SK-N-SH (cell line): ENCODE results near the gene SLC34A1. TPM values are rescaled to one million over a fixed set of nuclear protein-coding genes. Genes with fewer than 3 reads are reported as not detected.

Experiments used
- CTCF ChIA-PET: fragments of 300-600, 350-600 bp; formaldehyde crosslinking; extraction: SDS; loops from one replicate; lab custom pipeline; 2021; lab: Yijun Ruan, JAX
- POLR2A ChIA-PET: fragments of 350-600 bp; sonication (Branson Sonifier 250); formaldehyde crosslinking; extraction: SDS; loops from one replicate; lab custom pipeline; 2020; ENCODE audit warnings: antibody characterized with exemption, inconsistent platforms; lab: Yijun Ruan, JAX
- DNase-seq: peaks from one replicate; pipeline ENCODE4 v3.0.0; 2012
- H2AFZ ChIP-seq: fragments of 200-600 bp; sonication (generic); 2 replicates; pipeline ENCODE4 v1.8.1; 2016; ENCODE audit warnings: antibody characterized with exemption, mild to moderate bottlenecking, low read depth
- H3F3A ChIP-seq: fragments of 200-600 bp; sonication (generic); replicated peaks from 2 replicates; pipeline ENCODE3; 2016; ENCODE audit warnings: antibody characterized with exemption, mild to moderate bottlenecking; ENCODE audit not compliant: insufficient read depth
- H3K27ac ChIP-seq, 2 experiments: fragments of 200-500 bp in 1 of 2; fragments of 200-600 bp in 1 of 2; sonication (Bioruptor generic) in 1 of 2; sonication (generic), shearing (Covaris generic) in 1 of 2; 2 replicates each; pipeline versions ENCODE4 v1.5.1 to v1.6.1; 2014 to 2016; ENCODE audit warnings: low read depth in 2 of 2, inconsistent platforms in 1 of 2, low read length in 1 of 2, mild to moderate bottlenecking in 1 of 2, mixed read lengths in 1 of 2
- H3K27me3 ChIP-seq: fragments of 200-600 bp; sonication (generic), shearing (Covaris generic); 2 replicates; pipeline ENCODE4 v1.6.1; 2016; ENCODE audit warnings: mixed run types; ENCODE audit not compliant: insufficient read depth
- H3K36me3 ChIP-seq, 2 experiments: fragments of 200-500 bp in 1 of 2; fragments of 200-600 bp in 1 of 2; sonication (Bioruptor generic) in 1 of 2; sonication (generic) in 1 of 2; replicated peaks in 1 of 2; 2 replicates each; pipeline versions ENCODE3 to v1.5.1; 2014 to 2016; ENCODE audit warnings: low read length in 1 of 2, mild to moderate bottlenecking in 1 of 2; ENCODE audit not compliant: insufficient read depth in 2 of 2, control insufficient read depth in 1 of 2
- H3K4me1 ChIP-seq, 2 experiments: fragments of 200-500 bp in 1 of 2; fragments of 200-600 bp in 1 of 2; sonication (Bioruptor generic) in 1 of 2; sonication (generic), shearing (Covaris generic) in 1 of 2; 2 replicates each; pipeline versions ENCODE4 v1.5.1 to v1.6.1; 2014 to 2016; ENCODE audit warnings: low read depth in 1 of 2, low read length in 1 of 2, mixed run types in 1 of 2; ENCODE audit not compliant: insufficient read depth in 2 of 2, control insufficient read depth in 1 of 2
- H3K4me2 ChIP-seq: fragments of 200-600 bp; sonication (generic), shearing (Covaris generic); 2 replicates; pipeline ENCODE4 v1.6.1; 2017; ENCODE audit warnings: mixed run types
- H3K4me3 ChIP-seq, 2 experiments: fragments of 200-500 bp in 1 of 2; fragments of 200-600 bp in 1 of 2; sonication (Bioruptor generic) in 1 of 2; sonication (generic), shearing (Covaris generic) in 1 of 2; 2 replicates each; pipeline versions ENCODE4 v1.5.1 to v1.8.1; 2014 to 2016; ENCODE audit warnings: low read depth in 2 of 2, inconsistent platforms in 1 of 2, low read length in 1 of 2, mild to moderate bottlenecking in 1 of 2, mixed read lengths in 1 of 2, moderate library complexity in 1 of 2
- H3K79me2 ChIP-seq: fragments of 200-600 bp; sonication (generic); 2 replicates; pipeline ENCODE4 v1.8.1; 2017; ENCODE audit warnings: mild to moderate bottlenecking; ENCODE audit not compliant: insufficient read depth
- H3K9ac ChIP-seq: fragments of 200-600 bp; sonication (generic); 2 replicates; pipeline ENCODE4 v1.6.1; 2017; ENCODE audit warnings: mixed run types
- H3K9me2 ChIP-seq: fragments of 200-600 bp; sonication (generic); 2 replicates; pipeline ENCODE4 v1.6.1; 2017; ENCODE audit warnings: mixed run types
- H3K9me3 ChIP-seq: fragments of 200-600 bp; sonication (generic); 2 replicates; pipeline ENCODE4 v1.6.1; 2017; ENCODE audit warnings: mixed run types, mild to moderate bottlenecking, moderate library complexity
- H4K20me1 ChIP-seq: fragments of 200-600 bp; sonication (generic); 2 replicates; pipeline ENCODE4 v1.6.1; 2017; ENCODE audit warnings: mild to moderate bottlenecking, mixed run types; ENCODE audit not compliant: insufficient read depth
- EP300 ChIP-seq, 2 experiments: IDR thresholded peaks; 2 replicates each; pipeline versions ENCODE4 v1.4.0 to v1.6.1; 2012; ENCODE audit warnings: borderline replicate concordance in 1 of 2, low read depth in 1 of 2, low read length in 1 of 2
- FOSL2 ChIP-seq: IDR thresholded peaks from 2 replicates; pipeline ENCODE4 v1.4.0; 2012; ENCODE audit warnings: low read depth, mild to moderate bottlenecking, moderate library complexity, borderline replicate concordance
- GABPA ChIP-seq: IDR thresholded peaks from 2 replicates; pipeline ENCODE4 v1.4.0; 2012; ENCODE audit warnings: low read depth, mild to moderate bottlenecking
- GATA2 ChIP-seq: sonication (generic); formaldehyde crosslinking; IDR thresholded peaks from 2 replicates; pipeline ENCODE4 v1.5.0; 2020; ENCODE audit warnings: mild to moderate bottlenecking, missing genetic modification reagents
- MAX ChIP-seq: IDR thresholded peaks from 2 replicates; pipeline ENCODE4 v1.4.0; 2012; ENCODE audit warnings: low read depth
- NFIC ChIP-seq: IDR thresholded peaks from 2 replicates; pipeline ENCODE4 v1.4.0; 2012; ENCODE audit warnings: borderline replicate concordance
- NRF1 ChIP-seq: IDR thresholded peaks from 2 replicates; pipeline ENCODE4 v1.6.1; 2012; ENCODE audit warnings: low read depth, mild to moderate bottlenecking, low read length
- RCOR1 ChIP-seq: fragments of 150-350 bp; IDR thresholded peaks from 2 replicates; pipeline ENCODE4 v1.6.1; 2017; ENCODE audit warnings: antibody characterized with exemption, low read length
- TAF1 ChIP-seq: IDR thresholded peaks from 2 replicates; pipeline ENCODE4 v1.6.1; 2012; ENCODE audit warnings: low read depth, mild to moderate bottlenecking, low read length, moderate library complexity, borderline replicate concordance
- TEAD4 ChIP-seq: IDR thresholded peaks from 2 replicates; pipeline ENCODE4 v1.4.0; 2012; ENCODE audit warnings: mild to moderate bottlenecking, borderline replicate concordance; ENCODE audit not compliant: insufficient read depth
- USF2 ChIP-seq: fragments of 150-350 bp; IDR thresholded peaks from 2 replicates; pipeline ENCODE4 v1.6.1; 2017; ENCODE audit warnings: antibody characterized with exemption, low read length, low read depth, borderline replicate concordance
- WGBS: methylation state at CpG from one replicate; pipeline ENCODE4 v1.1.6; 2017; ENCODE audit warnings: low lambda C conversion rate; 5-methylcytosine and 5-hydroxymethylcytosine counted together
- polyA plus RNA-seq, 3 experiments: library from polyadenylated mRNA; depleted of rRNA; stranded (reverse); fragments of >200 nt; gene quantifications; 2 replicates each; pipeline ENCODE4 v1.2.3, GENCODE V29; 2012
- TF ChIP-seq, protein P1 (sequence below): IDR thresholded peaks from 2 replicates; pipeline ENCODE4 v1.4.0; 2012; ENCODE audit warnings: low read depth, borderline replicate concordance
- TF ChIP-seq, protein P2 (sequence below): IDR thresholded peaks from 2 replicates; pipeline ENCODE4 v1.6.1; 2012; ENCODE audit warnings: mild to moderate bottlenecking, low read depth, low read length, moderate library complexity
- TF ChIP-seq, protein P3 (sequence below): IDR thresholded peaks from 2 replicates; pipeline ENCODE4 v1.4.0; 2012; ENCODE audit warnings: low read depth, borderline replicate concordance

Gene SLC34A1
- polyA plus RNA-seq, 1 of the 3 experiments (the other 2 are of a cell fraction) = 0.03 TPM

GRCh38 chr5:177343777-177344176 lies 40.5 kb upstream of the SLC34A1 start:
- H3K4me1 ChIP-seq = peaks cover 0 to under 1% of the 10 kb centered on the region in 2 experiments; a peak in 2 of 4 replicates
- H3K36me3 ChIP-seq = peaks cover 22 to 37% of the 10 kb centered on the region in 2 experiments
- TF ChIP-seq RCOR1 (no peak), GATA2 (CRISPR knock-in tag) (no peak), NFIC (no peak), NRF1 (no peak), USF2 (no peak), GABPA (no peak), MAX (no peak), EP300 (IDR thresholded peaks at IDR 0.05; ENCODE audit: borderline replicate concordance in 1 of 2, low read depth in 1 of 2, low read length in 1 of 2) (no peak), TEAD4 (no peak), FOSL2 (no peak), TAF1 (no peak)
- TF ChIP-seq, protein P1, sequence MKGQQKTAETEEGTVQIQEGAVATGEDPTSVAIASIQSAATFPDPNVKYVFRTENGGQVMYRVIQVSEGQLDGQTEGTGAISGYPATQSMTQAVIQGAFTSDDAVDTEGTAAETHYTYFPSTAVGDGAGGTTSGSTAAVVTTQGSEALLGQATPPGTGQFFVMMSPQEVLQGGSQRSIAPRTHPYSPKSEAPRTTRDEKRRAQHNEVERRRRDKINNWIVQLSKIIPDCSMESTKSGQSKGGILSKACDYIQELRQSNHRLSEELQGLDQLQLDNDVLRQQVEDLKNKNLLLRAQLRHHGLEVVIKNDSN = no peak
- TF ChIP-seq, protein P2, sequence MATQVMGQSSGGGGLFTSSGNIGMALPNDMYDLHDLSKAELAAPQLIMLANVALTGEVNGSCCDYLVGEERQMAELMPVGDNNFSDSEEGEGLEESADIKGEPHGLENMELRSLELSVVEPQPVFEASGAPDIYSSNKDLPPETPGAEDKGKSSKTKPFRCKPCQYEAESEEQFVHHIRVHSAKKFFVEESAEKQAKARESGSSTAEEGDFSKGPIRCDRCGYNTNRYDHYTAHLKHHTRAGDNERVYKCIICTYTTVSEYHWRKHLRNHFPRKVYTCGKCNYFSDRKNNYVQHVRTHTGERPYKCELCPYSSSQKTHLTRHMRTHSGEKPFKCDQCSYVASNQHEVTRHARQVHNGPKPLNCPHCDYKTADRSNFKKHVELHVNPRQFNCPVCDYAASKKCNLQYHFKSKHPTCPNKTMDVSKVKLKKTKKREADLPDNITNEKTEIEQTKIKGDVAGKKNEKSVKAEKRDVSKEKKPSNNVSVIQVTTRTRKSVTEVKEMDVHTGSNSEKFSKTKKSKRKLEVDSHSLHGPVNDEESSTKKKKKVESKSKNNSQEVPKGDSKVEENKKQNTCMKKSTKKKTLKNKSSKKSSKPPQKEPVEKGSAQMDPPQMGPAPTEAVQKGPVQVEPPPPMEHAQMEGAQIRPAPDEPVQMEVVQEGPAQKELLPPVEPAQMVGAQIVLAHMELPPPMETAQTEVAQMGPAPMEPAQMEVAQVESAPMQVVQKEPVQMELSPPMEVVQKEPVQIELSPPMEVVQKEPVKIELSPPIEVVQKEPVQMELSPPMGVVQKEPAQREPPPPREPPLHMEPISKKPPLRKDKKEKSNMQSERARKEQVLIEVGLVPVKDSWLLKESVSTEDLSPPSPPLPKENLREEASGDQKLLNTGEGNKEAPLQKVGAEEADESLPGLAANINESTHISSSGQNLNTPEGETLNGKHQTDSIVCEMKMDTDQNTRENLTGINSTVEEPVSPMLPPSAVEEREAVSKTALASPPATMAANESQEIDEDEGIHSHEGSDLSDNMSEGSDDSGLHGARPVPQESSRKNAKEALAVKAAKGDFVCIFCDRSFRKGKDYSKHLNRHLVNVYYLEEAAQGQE = no peak
- TF ChIP-seq, protein P3, sequence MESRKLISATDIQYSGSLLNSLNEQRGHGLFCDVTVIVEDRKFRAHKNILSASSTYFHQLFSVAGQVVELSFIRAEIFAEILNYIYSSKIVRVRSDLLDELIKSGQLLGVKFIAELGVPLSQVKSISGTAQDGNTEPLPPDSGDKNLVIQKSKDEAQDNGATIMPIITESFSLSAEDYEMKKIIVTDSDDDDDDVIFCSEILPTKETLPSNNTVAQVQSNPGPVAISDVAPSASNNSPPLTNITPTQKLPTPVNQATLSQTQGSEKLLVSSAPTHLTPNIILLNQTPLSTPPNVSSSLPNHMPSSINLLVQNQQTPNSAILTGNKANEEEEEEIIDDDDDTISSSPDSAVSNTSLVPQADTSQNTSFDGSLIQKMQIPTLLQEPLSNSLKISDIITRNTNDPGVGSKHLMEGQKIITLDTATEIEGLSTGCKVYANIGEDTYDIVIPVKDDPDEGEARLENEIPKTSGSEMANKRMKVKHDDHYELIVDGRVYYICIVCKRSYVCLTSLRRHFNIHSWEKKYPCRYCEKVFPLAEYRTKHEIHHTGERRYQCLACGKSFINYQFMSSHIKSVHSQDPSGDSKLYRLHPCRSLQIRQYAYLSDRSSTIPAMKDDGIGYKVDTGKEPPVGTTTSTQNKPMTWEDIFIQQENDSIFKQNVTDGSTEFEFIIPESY = no peak
- H3K79me2 ChIP-seq = peaks cover 94% of the 10 kb centered on the region
- H4K20me1 ChIP-seq = peaks cover 19% of the 10 kb centered on the region; the same call in 1 of the 2 replicates
- H3K27me3 ChIP-seq = no peaks in the 10 kb centered on the region
- H3F3A ChIP-seq = no peaks in the 10 kb centered on the region
- H3K4me3 ChIP-seq = no peak overlapping the region
- ChIA-PET CTCF (interaction anchor here (0.9 to 1.3 kb wide), 2 partner anchors 10 to 60 kb away, joined by 3 read pairs; no protein-coding TSS in a partner anchor), POLR2A (no interaction called here)
- no peak overlapping the region for H3K4me2 ChIP-seq
- H2AFZ ChIP-seq = no peak overlapping the region
- H3K27ac ChIP-seq = no peak overlapping the region
- H3K9ac ChIP-seq = no peak overlapping the region
- no peak for DNase-seq
- no peaks in the 10 kb centered on the region for H3K9me3 ChIP-seq
- no peaks in the 10 kb centered on the region for H3K9me2 ChIP-seq
- 93% methylated on average over 6 of the region's 6 CpGs for WGBS
